Hepatocyte (in vitro differentiated cells): ENCODE data around the gene EDEM1. TPM values are rescaled to one million over a fixed set of nuclear protein-coding genes. Genes with fewer than 3 reads are reported as not detected.

ENCODE experiments used
- DNase-seq: peaks from one replicate; pipeline ENCODE4 v3.0.0-alpha.2; 2016; ENCODE audit warnings: low spot score
- H2AFZ ChIP-seq: fragments of 200-600 bp; sonication (generic); 2 replicates; pipeline ENCODE4 v1.6.0; 2016; ENCODE audit warnings: antibody characterized with exemption, mild to moderate bottlenecking
- H3K27ac ChIP-seq: fragments of 200-600 bp; sonication (generic); 2 replicates; pipeline ENCODE4 v1.5.1; 2016; ENCODE audit warnings: mild to moderate bottlenecking
- H3K27me3 ChIP-seq: fragments of 200-600 bp; sonication (generic); 2 replicates; pipeline ENCODE4 v1.6.1; 2016
- H3K36me3 ChIP-seq: fragments of 200-600 bp; sonication (generic); replicated peaks from 2 replicates; pipeline ENCODE4 v1.5.1; 2016; ENCODE audit warnings: low read depth; ENCODE audit not compliant: insufficient read depth
- H3K4me1 ChIP-seq: fragments of 200-600 bp; sonication (generic); 2 replicates; pipeline ENCODE4 v1.5.1; 2016; ENCODE audit warnings: mild to moderate bottlenecking, moderate library complexity; ENCODE audit not compliant: insufficient read depth
- H3K4me2 ChIP-seq: fragments of 200-600 bp; sonication (generic); 2 replicates; pipeline ENCODE4 v1.6.0; 2016
- H3K4me3 ChIP-seq: fragments of 200-600 bp; sonication (generic); 2 replicates; pipeline ENCODE4 v1.5.1; 2016; ENCODE audit warnings: mild to moderate bottlenecking
- H3K79me2 ChIP-seq: fragments of 200-600 bp; sonication (generic); 2 replicates; pipeline ENCODE4 v1.6.0; 2017; ENCODE audit warnings: mild to moderate bottlenecking
- H3K9me2 ChIP-seq: fragments of 200-600 bp; sonication (generic); replicated peaks from 2 replicates; pipeline ENCODE4 v1.6.0; 2017; ENCODE audit warnings: mild to moderate bottlenecking; ENCODE audit not compliant: insufficient read depth
- H3K9me3 ChIP-seq: fragments of 200-600 bp; sonication (generic); 2 replicates; pipeline ENCODE4 v1.5.1; 2016; ENCODE audit warnings: low read depth, mild to moderate bottlenecking
- H4K20me1 ChIP-seq: fragments of 200-600 bp; sonication (generic); 2 replicates; pipeline ENCODE4 v1.6.0; 2016; ENCODE audit warnings: mild to moderate bottlenecking; ENCODE audit not compliant: insufficient read depth, poor library complexity, severe bottlenecking
- CTCF ChIP-seq: fragments of 200-600 bp; sonication (generic); IDR thresholded peaks from 2 replicates; pipeline ENCODE4 v1.5.1; 2016; ENCODE audit warnings: antibody characterized with exemption, mild to moderate bottlenecking; ENCODE audit not compliant: poor library complexity
- EZH2 ChIP-seq: fragments of 200-600 bp; sonication (generic); IDR thresholded peaks from 2 replicates; pipeline ENCODE4 v1.6.1; 2016; ENCODE audit warnings: antibody characterized with exemption, mild to moderate bottlenecking, borderline replicate concordance
- EZH2phosphoT487 ChIP-seq: fragments of 200-600 bp; sonication (generic); IDR thresholded peaks from one replicate; pipeline ENCODE4 v1.6.1; 2018; ENCODE audit warnings: antibody characterized with exemption, mild to moderate bottlenecking, low read depth, moderate library complexity; ENCODE audit not compliant: unreplicated experiment, severe bottlenecking
- WGBS: methylation state at CpG from one replicate; pipeline ENCODE4 v1.1.6; 2016; ENCODE audit warnings: low lambda C conversion rate; ENCODE audit errors: missing lambda C conversion rate; 5-methylcytosine and 5-hydroxymethylcytosine counted together
- polyA plus RNA-seq: library from polyadenylated mRNA; unstranded; fragments of >200 nt; fragmentation: Nextera tagmentation; extraction: Ambion mirVana; gene quantifications from 2 replicates; pipeline ENCODE4 v1.2.1, GENCODE V29; 2016
- total RNA-seq: library from RNA; depleted of rRNA; stranded (reverse); fragments of >200 nt; gene quantifications from 2 replicates; pipeline ENCODE4 v1.2.3, GENCODE V29; 2014

The EDEM1 gene
- total and polyA plus RNA-seq, 2 experiments from 2014 or later: 18.5 to 58.3 TPM

GRCh38 chr3:5184499-5184898 is 3.0 kb upstream of the EDEM1 start:
- Histone ChIP-seq H3K36me3 (no peaks in the 10 kb centered on the region), H4K20me1 (no peaks in the 10 kb centered on the region), H3K9me2 (no peaks in the 10 kb centered on the region), H3K4me2 (no peak overlapping the region), H3K4me1 (peaks cover 12% of the 10 kb centered on the region), H2AFZ (no peak overlapping the region), H3K9me3 (no peaks in the 10 kb centered on the region), H3K27ac (no peak overlapping the region), H3K27me3 (no peaks in the 10 kb centered on the region), H3K4me3 (no peak overlapping the region), H3K79me2 (peaks cover 17% of the 10 kb centered on the region)
- 93% methylated on average over 6 of the region's 6 CpGs for WGBS
- TF ChIP-seq EZH2 (no peak), CTCF (no peak), EZH2phosphoT487 (no peak)
- no peak for DNase-seq

GRCh38 chr3:5185093-5185673 is 2.3 kb upstream of the EDEM1 start:
- Histone ChIP-seq H3K79me2 (peaks cover 24% of the 10 kb centered on the region), H4K20me1 (no peaks in the 10 kb centered on the region), H3K27ac (no peak overlapping the region), H3K9me3 (no peaks in the 10 kb centered on the region), H3K36me3 (no peaks in the 10 kb centered on the region), H3K4me2 (no peak overlapping the region), H3K27me3 (no peaks in the 10 kb centered on the region), H3K4me1 (peaks cover 17% of the 10 kb centered on the region), H3K4me3 (no peak overlapping the region), H3K9me2 (no peaks in the 10 kb centered on the region), H2AFZ (no peak overlapping the region)
- 77% methylated on average over 5 of the region's 5 CpGs for WGBS
- TF ChIP-seq EZH2: no peak
- TF ChIP-seq CTCF: no peak
- TF ChIP-seq EZH2phosphoT487: no peak
- no peak for DNase-seq

GRCh38 chr3:5186089-5186857 is 1.2 kb upstream of the EDEM1 start:
- TF ChIP-seq EZH2 (no peak), CTCF (no peak)
- no peaks in the 10 kb centered on the region for H3K27me3 ChIP-seq
- H3K4me1 ChIP-seq: peaks cover 20% of the 10 kb centered on the region
- H3K9me3 ChIP-seq: no peaks in the 10 kb centered on the region
- no peaks in the 10 kb centered on the region for H4K20me1 ChIP-seq
- 63% methylated on average over 6 of the region's 6 CpGs for whole genome bisulfite sequencing
- no peak overlapping the region for H2AFZ ChIP-seq
- H3K9me2 ChIP-seq: no peaks in the 10 kb centered on the region
- peak; percentile 23 for DNase-seq
- H3K27ac ChIP-seq: peak overlapping the region; percentile 74
- H3K79me2 ChIP-seq: peaks cover 35% of the 10 kb centered on the region
- no peaks in the 10 kb centered on the region for H3K36me3 ChIP-seq
- peak overlapping the region; percentile 38 for H3K4me3 ChIP-seq
- H3K4me2 ChIP-seq: peak overlapping the region; percentile 84
